Cerebellar cortex (tissue), 1 donor: ENCODE data around the gene GPX7.
"Not testable (repeated sequence)": the region's sequence is repeated elsewhere in the genome, so short reads cannot be mapped to it uniquely, and the experiment has no call there.

Source experiments
- DNase-seq: peaks from one replicate; pipeline ENCODE4 v3.0.0-alpha.2; 2015; ENCODE audit warnings: low spot score

The GPX7 gene

DNA sequence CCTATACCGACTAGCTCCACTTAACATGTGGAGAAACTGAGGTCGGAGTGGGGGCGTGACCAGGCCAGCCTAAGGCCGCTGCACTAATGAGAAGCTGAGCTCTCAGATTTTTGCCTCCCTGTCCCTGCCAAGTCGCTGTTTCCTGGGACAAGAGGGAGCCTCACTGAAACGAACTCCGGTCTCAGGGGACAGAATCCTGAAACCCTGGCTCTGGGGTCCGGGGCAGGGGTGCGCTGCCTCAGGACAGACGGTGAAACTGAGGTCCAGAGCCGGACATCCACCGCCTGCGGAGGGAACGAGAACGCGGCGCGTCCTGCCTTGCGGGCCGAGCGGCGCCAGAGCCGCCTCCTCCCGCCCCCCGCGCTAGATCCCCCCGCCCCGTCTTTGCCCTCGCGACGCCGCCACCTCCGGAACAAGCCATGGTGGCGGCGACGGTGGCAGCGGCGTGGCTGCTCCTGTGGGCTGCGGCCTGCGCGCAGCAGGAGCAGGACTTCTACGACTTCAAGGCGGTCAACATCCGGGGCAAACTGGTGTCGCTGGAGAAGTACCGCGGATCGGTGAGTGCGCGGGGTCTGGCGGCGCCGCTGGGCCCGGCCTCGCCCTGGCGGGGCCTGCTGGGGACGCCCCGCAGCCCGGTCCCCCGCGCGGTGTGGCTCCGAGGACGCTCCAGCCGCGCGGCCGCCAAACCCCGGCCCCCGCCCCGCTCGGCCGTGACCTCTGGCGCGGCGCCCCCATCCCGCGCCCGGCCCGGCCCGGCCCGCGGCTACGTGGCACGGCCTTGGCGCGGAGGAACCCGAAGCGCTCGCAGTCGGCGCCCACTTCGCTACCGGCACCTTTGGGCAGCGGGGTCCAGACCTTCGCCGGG lies at the start of gene GPX7:
Gene GPX7, plus strand, starts transcription at position 381 of the 865 bp plus-strand sequence. Its CDS starts 39 bp downstream, at position 420.
- peak; percentile 29 for DNase-seq

DNA sequence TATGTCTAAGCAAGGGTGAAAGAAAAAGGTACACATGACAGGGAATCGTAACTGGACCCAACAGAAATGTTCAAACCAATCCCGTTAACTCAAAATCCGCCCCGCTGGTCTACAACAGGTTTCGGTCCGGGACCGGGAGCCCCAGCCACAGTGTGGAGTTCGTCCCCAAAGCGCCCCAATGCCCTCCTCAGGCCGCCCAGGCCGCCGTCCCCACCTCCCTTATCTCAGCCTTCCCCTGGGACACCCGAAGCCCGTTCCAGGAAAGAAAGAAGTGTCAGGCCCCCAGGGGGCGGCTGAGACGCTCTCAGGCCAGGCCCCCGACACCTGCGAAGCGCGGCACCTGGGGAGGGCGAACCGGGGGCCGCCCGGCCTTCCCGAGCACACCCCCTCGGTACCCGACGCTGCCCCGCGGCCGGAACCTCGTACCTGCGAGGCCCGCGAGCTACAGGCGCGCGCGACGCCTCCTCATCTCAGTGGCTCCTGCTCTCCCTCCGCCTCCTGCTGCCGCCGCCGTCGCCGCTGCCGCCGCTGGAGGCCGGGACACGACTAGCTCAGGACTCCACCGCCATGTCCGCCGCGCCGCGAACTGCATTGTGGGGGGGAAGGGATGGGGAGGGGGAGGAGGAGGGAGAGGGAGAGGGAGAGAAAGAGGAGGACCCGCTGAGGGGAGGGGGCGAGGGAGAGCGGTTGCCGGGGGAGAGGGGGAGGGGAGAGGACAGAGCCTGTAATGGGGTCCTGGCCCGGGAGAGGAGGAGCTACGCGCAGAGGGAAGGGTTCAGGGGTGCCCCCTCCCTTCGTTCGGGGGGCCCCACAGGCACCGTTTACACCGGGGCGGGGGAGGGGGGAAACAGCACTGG lies 49.4 kb upstream of the GPX7 start, which contains the start of gene TUT4:
Gene TUT4, minus strand, starts transcription at position 588 of the 857 bp plus-strand sequence. CDS start 26,812 bp downstream, outside the sequence.
- DNase-seq = peak; percentile 86

DNA sequence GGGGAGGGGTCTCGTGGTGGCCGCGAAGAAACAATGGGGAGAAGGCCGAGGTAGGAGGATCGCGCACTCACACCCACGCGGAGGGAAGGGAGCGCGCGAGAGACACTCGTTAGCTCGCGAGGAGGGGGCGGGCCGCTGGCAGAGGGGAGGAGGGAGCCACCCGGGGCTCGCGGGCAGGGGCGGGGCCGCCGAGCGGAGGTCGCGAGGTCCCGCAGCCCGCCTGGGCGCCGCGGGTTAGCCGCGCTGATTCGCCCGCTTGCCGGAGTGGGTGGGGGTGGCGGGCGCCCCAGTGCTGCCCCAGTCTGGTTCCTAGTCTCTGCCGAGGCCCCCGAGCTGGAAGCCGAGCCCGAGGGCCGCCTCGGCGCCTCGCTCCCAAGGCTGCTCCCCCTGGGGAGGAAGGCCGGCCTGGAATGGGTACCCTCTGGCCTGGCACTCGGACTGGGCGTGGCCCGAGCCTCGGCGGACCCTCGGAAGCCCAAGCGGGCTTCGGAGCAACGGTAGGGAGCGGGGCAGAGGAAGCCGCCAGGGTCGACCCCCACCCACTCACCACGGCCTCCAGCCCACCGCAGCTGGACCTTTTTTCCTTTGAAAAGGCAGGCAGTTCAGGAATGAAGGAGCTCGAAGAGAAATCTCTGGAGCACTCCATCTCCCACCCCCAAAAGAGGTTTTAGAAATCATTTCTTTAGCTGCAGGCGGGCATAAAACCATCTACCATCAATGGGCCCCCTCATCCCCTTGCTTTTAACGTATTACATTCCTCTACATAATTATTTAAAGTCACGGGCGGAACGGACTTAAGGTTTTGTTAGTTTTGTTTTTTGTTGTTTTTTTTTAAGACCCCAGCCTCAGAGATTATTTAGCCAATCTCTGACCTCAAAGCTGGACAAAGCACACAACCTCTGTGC lies 48.6 kb upstream of the GPX7 start:
- DNase-seq = peak; percentile 73

DNA sequence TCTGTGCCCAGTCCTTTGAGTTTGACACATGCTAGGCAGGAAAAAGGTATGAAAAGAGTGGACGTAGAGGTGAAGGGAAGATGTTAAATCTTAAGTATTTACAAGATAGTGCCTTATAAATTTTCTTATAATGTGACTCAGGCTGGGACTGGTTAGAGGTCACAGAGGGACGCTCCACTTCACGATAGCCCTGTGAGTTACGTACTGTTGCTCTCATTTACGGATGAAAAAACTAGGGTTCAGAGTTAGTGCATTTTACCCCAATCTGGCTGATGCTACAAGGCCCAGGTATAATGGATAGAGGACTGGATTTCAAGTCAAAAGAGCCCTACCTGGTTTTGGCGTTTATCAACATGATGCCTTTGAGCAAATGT lies 47.9 kb upstream of the GPX7 start:
- DNase-seq = peak; percentile 17

DNA sequence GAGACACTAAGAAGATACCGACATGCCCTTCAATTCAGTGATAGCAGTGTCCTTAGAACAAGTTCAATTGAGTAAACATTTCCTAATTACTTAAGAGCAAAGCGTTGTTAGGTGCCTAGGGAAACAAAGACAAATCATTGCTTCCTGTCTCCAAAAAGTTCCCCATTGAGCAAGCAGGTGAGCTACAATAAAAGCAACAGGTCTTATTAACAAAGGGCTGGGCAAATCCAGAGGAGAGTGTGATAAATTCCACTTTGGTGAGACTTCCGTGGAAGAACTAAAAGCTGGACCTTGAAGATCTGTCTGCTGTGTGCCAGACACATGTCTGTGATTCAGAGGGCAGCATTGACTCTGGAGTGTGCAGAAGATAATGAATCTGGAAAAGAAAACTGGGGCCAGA lies 47.4 kb upstream of the GPX7 start:
- DNase-seq = peak; percentile 8

DNA sequence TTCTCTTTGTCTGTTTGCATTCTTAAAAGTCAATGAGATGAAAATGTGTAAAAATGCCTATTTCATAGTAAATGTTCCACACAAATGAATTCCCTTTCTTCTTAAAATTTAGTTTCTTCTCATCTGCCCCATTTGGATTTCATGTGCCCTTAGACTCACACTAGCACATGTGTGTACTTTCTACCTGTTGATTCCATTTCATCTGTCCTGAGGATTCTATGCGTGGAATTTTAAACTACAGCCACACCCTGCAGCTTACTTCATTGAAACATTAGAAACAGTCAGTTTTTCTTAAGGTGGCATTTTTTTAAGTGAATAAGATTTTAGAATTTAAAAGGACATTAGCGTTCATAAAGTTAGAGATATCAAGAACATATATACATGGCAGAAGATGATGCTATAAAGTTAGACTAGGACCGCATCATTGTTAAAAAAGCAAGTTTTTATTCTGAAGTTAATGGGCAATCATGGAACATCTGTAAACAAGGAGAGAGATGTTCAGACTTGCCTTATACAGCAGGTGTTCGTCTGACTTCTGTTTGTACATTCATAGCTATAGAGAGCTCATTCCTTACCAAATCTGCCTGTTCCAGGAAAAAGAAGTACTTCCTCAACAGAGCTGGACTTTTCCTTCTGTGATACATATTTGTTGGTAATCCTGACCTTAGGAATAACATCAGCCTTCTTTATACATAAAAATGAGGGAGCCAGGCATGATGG lies 45.4 kb upstream of the GPX7 start:
- DNase-seq = no peak

DNA sequence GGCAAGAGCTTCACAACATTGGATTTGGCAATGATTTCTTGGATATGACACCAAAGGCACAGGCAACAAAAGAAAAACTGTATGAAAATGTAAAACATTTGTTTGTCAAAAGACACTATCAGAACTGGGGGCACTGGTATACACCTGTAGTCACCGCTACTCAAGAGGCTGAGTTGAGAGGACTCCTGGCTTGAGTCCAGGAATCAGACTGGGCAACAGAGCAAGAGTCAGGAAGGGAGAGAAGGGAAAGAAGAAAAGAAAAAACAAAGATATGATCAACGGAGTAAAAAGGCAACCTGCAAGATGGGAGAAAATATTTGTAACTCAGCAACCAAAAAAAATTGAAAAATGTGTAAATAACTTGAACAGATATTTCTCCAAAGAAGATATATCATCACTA lies 43.2 kb upstream of the GPX7 start:
- no peak for DNase-seq

DNA sequence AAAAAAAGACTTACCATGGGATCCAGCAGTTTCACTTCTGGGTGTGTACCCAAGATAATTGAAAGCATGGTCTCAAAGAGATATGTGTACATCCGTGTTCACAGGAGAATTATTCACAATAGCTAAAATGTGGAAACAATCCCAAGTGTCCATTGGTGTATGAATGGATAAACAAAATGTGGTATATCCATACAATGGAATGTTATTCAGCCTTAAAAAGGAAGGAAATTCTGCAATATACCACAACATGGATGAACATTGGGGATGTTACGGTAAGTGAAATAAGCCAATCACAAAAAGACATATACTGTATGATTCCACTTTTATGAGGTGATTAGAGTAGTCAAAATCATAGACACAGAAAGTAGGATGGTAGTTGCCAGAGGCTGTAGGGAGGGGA lies 42.3 kb upstream of the GPX7 start:
- DNase-seq = no peak

DNA sequence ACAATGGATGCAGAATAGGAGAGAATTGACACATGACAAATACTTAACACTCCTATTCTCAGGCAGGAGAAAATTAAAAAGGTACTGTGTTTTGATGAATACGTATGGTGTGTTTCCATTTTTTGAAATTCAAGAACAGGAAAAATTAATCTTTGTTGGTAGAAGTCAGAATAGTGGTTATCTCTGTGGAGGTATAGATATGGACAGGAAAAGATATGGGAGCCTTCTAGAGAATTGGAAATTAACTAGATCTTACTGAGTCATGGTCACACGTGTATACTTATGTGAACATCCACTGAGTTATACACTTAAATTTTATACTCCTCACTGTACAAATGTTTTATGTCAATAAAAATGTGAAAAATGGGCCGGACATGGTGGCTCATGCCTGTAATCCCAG lies 39.4 kb upstream of the GPX7 start:
- DNase-seq = no peak

DNA sequence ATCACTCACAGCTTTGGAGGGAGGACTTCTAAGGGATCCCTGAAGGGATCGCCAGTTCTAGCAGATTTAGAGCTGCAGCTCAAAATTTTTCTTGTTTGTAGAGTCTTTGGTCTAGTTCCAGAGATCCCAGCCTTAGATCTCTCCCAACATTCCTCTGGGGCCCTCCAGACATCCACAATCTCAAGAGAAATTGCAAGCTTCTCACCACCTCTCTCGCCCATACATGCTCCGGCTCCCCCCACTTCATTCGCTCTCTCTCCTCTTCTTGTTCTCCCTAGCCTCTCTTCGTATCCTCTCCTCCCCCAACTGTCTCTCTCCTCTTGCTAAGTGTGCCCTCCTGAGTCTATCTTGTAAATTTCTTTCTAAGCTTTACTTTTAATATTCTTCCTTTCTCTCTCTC lies 34.2 kb upstream of the GPX7 start:
- DNase-seq = peak; percentile 7

DNA sequence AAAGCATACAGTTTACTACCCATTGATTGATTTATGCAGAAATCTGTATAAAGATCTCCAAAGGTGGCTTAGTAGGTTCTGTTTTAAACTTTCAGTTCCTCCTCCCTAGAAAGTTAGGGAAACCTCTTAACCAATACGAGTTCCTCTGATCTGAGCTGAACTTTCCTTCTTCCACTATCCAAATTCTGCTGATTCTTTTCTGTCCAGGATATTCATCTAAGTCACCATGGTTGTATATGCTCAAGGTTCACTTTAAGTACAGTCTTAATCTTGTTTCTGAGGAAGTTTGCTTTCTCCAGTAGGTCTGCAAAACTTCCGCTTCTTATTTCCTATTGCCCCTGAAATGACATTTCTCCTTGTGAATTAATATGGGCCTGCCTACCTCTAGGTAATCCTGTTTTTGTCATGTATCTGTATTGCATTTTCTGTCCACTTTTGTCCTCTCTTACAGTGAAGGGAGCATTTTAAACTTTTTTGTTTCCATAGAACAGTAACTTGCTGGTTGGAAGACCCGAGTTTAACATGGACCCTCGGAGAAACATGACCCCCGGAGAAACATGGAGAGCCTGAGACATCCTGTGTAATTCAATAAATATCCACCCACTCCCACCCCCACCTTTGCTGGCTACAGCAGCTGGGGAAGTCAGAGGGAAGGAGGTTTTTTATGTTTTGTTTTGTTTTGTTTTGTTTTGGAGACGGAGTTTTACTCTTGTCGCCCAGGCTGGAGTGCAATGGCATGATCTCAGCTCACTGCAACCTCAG lies 32.5 kb upstream of the GPX7 start:
- DNase-seq = no peak

DNA sequence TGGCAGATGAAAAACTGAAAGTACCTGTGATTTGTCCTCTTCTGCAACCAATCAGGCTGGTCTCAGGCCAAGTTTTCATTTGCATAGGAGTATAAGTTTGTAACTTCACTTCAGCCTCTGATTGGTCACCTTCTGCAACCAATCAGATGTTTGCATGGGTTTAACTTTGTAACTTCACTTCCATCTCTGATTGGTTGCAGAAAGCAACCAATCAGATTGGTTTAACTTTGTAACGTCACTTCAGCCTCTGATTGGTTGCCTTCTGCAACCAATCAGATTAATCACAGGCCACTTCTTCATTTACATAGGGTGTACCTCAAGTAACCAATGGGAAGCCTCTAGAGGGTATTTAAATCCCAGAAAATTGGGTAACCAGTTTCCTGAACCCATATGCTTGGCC lies 30.4 kb upstream of the GPX7 start:
- DNase-seq = peak; percentile 11

DNA sequence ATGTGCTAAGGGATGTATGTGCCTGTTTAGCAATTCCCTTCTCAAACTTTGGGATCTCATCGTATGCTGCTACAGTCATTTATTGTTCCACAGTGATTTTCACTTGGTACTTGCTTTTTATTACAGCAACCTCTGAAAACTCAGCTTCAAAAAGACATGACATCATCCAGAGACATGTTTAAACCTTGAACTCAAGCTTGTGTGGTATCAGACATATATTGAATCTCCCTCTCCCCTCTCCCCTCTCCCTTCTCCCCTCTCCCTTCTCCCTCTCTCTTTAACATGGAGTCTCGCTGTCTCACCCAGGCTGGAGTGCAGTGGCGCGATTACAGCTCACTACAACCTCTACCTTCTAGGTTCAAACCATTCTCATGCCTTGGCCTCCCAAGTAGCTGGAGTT lies 29.8 kb upstream of the GPX7 start:
- DNase-seq = no peak

DNA sequence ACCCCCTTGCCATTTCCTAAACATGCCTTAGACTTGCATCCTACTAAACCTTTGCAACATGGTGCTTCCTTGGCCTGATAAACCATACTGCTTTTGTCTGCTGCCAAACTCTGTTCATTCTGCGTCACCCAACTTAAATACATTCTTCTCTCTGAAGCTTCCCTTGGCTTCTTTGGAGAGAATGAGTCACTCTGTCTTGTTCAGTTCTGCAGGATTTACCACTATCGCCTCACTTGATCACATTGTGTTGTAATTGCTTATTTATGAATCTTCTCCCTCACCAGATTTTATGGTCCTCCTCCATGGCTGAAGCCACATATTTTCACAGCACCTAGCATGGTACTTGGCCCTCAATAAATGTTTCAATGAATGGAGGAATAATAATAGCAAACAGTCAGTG lies 27.6 kb upstream of the GPX7 start:
- DNase-seq = no peak

DNA sequence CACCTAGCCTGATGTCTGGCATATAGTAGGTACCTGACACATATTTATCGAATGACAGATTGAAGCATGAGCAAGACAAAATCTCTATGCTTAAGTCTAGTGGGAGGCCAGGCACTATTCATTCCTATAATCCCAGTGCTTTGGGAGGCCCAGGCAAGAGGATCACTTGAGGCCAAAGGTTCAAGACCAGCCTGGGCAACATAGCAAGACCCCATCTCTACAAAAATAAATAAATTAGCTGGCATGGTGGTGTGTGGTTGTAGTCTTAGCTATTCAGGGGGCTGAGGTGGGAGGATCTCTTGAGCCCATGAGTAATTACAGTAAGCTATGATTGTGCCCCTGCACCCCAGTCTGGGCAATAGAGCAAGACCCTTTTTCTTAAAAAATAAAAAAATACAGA lies 26.1 kb upstream of the GPX7 start:
- DNase-seq = no peak

DNA sequence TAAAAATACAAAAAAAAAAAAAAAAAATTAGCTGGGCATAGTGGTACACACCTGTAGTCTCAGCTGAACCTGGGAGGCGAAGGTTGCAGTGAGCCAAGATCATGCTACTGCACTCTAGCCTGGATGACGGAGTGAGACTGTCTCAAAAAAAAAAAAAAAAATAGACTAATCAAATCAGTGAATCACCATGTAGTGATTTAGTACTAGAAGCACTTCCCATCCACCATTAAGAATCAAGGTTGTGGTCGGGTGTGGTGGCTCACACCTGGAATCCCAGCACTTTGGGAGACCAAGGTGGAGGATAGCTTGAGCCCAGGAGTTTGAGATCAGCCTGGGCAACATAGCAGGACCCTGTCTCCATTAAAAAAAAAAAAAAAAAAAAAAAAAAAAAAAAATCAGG lies 24.1 kb upstream of the GPX7 start:
- not testable (repeated sequence) for DNase-seq

DNA sequence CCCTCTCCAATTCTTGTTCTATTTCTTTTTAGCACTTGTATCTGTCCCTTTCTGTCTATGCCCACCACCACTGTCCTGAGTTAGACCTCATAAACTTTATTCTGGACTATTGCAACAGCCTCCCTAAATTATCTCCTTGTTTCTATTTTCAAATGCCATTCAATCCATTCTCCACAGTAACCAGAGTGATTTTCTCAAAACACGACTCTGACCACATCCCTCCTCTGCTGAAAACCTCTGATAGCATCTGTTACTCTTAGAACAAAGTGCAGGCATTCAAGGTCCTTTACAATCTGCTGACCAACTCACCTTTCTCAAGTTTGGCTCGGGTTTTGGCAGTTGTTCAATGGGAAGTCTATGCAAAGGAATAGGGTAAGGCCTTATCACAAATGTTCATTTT lies 22.8 kb upstream of the GPX7 start:
- no peak for DNase-seq

DNA sequence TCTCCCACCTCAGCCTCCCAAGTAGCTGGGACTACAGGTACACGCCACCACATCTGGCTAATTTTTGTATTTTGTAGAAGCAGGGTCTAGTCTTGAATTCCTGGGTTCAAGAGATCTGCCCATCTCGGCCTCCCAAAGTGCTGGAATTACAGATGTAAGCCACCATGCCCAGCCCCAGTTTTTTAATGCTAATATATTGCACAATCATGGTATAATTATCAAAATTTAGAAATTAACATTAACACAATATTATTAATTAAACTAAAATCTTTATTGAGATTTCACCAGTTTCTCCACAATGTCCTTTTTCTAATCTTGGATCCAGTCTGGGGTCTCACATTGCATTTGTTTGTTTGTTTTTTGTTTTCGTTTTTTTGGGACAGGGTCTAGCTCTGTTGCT lies 21.9 kb upstream of the GPX7 start:
- DNase-seq = no peak

DNA sequence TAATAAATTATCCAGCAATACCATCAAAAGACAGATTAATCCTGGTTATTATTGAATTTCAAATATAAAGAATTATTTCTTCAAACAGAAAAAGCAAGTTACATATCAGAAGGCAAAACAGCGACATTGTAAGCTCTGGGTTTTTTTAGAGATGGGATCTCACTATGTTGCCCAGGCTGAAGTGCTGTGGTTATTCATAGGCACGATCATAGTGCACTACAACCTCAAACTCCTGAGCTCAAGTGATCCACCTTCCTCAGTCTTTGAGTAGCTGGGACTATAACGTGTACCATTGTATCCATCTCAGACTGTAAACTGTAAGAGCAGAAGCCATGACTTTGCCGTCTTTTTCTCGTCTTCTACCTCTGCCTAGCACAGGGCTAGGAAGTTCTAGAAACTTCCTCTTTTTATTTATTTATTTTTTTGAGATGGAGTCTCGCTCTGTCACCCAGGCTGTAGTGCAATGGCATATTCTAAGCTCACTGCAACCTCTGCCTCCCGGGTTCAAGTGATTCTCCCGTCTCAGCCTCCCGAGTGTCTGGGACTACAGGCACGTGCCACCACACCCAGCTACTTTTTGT lies 20.0 kb upstream of the GPX7 start:
- no peak for DNase-seq

DNA sequence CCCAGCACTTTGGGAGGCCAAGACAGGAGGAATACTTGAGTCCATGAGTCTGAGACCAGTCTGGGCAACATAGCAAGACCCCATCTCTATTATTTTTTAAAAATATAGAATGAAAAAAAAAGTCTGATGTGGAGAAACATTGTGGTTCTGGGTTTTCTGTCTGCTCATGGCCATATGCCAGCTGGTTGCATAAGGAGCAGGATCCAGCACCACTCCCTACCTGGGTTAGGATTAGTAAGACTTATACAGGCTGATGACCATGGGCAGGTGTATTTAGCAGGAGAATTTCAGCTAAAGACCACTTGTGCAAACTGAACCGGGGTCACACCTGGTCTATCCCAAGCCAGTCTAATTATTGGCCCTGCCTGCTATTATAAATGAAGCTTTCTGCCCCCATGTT lies 16.7 kb upstream of the GPX7 start:
- DNase-seq = no peak
